GM18873 (cell line): ENCODE data around the gene HACD2.

ENCODE experiments used
- ATAC-seq: cut with Tn5 transposase; IDR thresholded peaks from one replicate; pipeline ENCODE4 v1.9.1; 2021; ENCODE audit warnings: mild to moderate bottlenecking, moderate library complexity, moderate number of reproducible peaks; ENCODE audit not compliant: unreplicated experiment, low FRiP score

HACD2 gene

GRCh38 chr3:123533554-123534159, 51.2 kb downstream of the HACD2 start:
- ATAC-seq: no peak

GRCh38 chr3:123528130-123528529, 56.7 kb downstream of the HACD2 start:
- ATAC-seq: no peak

GRCh38 chr3:123527046-123527445, 57.8 kb downstream of the HACD2 start:
- no peak for ATAC-seq

GRCh38 chr3:123526474-123526873, 58.4 kb downstream of the HACD2 start:
- ATAC-seq: no peak

GRCh38 chr3:123525433-123525832, 59.4 kb downstream of the HACD2 start:
- ATAC-seq: no peak

GRCh38 chr3:123524981-123525380, 59.9 kb downstream of the HACD2 start:
- no peak for ATAC-seq

- no peak for ATAC-seq
These were observed 61.8 kb downstream of the HACD2 start for GRCh38 chr3:123523023-123523412.

GRCh38 chr3:123522320-123523022, 62.4 kb downstream of the HACD2 start:
- ATAC-seq: no peak

- no peak for ATAC-seq
These were observed 63.5 kb downstream of the HACD2 start for GRCh38 chr3:123521179-123521969.

GRCh38 chr3:123520656-123521055, 64.2 kb downstream of the HACD2 start:
- no peak for ATAC-seq

- ATAC-seq: no peak
These were observed 65.9 kb downstream of the HACD2 start for GRCh38 chr3:123518892-123519485.

- ATAC-seq: no peak
These were observed 73.1 kb downstream of the HACD2 start for GRCh38 chr3:123511726-123512125.

GRCh38 chr3:123511084-123511483, 73.8 kb downstream of the HACD2 start:
- no peak for ATAC-seq

- ATAC-seq: no peak
These were observed 76.7 kb downstream of the HACD2 start for GRCh38 chr3:123508178-123508577.

GRCh38 chr3:123505820-123506219, 79.0 kb downstream of the HACD2 start:
- ATAC-seq: no peak

GRCh38 chr3:123503203-123503602, 81.7 kb downstream of the HACD2 start:
- no peak for ATAC-seq

- ATAC-seq: no peak
These were observed 85.5 kb downstream of the HACD2 start for GRCh38 chr3:123499322-123499721.

- ATAC-seq: no peak
These were observed 86.1 kb downstream of the HACD2 start for GRCh38 chr3:123498761-123499160.

- no peak for ATAC-seq
These were observed 90.9 kb downstream of the HACD2 start for GRCh38 chr3:123493912-123494311.

- no peak for ATAC-seq
These were observed 92.8 kb downstream of the HACD2 start for GRCh38 chr3:123491966-123492587.
